GM18858 (cell line): ENCODE results near the gene GIN1.
A peak's percentile ranks its signal among the peaks of the same experiment; 100 is the strongest.
"Not testable (repeated sequence)": the region's sequence is repeated elsewhere in the genome, so short reads cannot be mapped to it uniquely, and the experiment has no call there.

Source experiments
- ATAC-seq: cut with Tn5 transposase; IDR thresholded peaks from one replicate; pipeline ENCODE4 v1.9.1; 2021; ENCODE audit not compliant: unreplicated experiment

GIN1 gene

GRCh38 chr5:103119765-103120606 is at the start of gene GIN1, which contains the start of gene PPIP5K2:
GIN1 (minus strand) TSS chr5:103120138; CDS start chr5:103108707, 11,431 bp downstream.
PPIP5K2 (plus strand) TSS chr5:103120301; CDS start chr5:103129590, 9,289 bp downstream.
- peak; percentile 86 for ATAC-seq

GRCh38 chr5:103166706-103167105 is 46.8 kb upstream of the GIN1 start:
- no peak for ATAC-seq

GRCh38 chr5:103151156-103151555 is 31.2 kb upstream of the GIN1 start:
- no peak for ATAC-seq

- ATAC-seq, result no peak
Observed at GRCh38 chr5:103148213-103148612, 28.3 kb upstream of the GIN1 start.

GRCh38 chr5:103145196-103145595 is 25.3 kb upstream of the GIN1 start:
- ATAC-seq, result no peak

- not testable (repeated sequence) for ATAC-seq
Observed at GRCh38 chr5:103142132-103142531, 22.2 kb upstream of the GIN1 start.

GRCh38 chr5:103139264-103139865 is 19.4 kb upstream of the GIN1 start:
- peak; percentile 95 for ATAC-seq

- ATAC-seq, result no peak
Observed at GRCh38 chr5:103138202-103138690, 18.3 kb upstream of the GIN1 start.

- ATAC-seq, result no peak
Observed at GRCh38 chr5:103135461-103135860, 15.5 kb upstream of the GIN1 start.

- ATAC-seq, result no peak
Observed at GRCh38 chr5:103133231-103133630, 13.3 kb upstream of the GIN1 start.

GRCh38 chr5:103132684-103133083 is 12.7 kb upstream of the GIN1 start:
- no peak for ATAC-seq

- ATAC-seq, result no peak
Observed at GRCh38 chr5:103128202-103128601, 8.3 kb upstream of the GIN1 start.

GRCh38 chr5:103127292-103127817 is 7.4 kb upstream of the GIN1 start:
- ATAC-seq, result no peak

GRCh38 chr5:103126557-103126956 is 6.6 kb upstream of the GIN1 start:
- no peak for ATAC-seq

- ATAC-seq, result no peak
Observed at GRCh38 chr5:103122242-103122641, 2.3 kb upstream of the GIN1 start.

GRCh38 chr5:103120607-103121200 is 766 bp upstream of the GIN1 start:
- ATAC-seq, result no peak

GRCh38 chr5:103119070-103119764 is 721 bp downstream of the GIN1 start:
- no peak for ATAC-seq

GRCh38 chr5:103117471-103117991 is 2.4 kb downstream of the GIN1 start:
- no peak for ATAC-seq

- no peak for ATAC-seq
Observed at GRCh38 chr5:103114440-103114839, 5.5 kb downstream of the GIN1 start.

GRCh38 chr5:103112910-103113309 is 7.0 kb downstream of the GIN1 start:
- no peak for ATAC-seq

GRCh38 chr5:103111468-103111867 is 8.5 kb downstream of the GIN1 start:
- no peak for ATAC-seq
